ENCODE results near the gene MAP2K3.
"Not testable (repeated sequence)": the region's sequence is repeated elsewhere in the genome, so short reads cannot be mapped to it uniquely, and the experiment has no call there.

The MAP2K3 gene

DNA sequence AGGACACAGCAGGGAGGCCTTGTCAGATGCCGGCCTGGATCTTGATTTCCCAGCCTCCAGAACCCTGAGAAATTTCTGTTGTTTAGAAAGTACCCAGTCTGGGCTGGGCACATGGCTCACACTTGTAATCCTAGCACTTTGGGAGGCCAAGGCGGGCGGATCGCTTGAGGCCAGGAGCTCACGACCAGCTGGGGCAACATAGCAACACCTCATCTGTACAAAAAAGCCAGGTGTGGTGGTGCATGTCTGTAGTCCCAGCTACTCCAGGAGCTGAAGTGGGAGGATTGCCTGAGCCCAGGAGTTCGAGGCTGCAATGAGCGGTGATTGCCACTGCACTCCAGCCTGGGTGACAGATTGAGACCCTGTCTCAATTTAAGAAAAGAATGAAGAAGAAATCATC lies 34.3 kb downstream of the MAP2K3 start:
- not testable (repeated sequence) for H3K27me3 ChIP-seq (ENCODE audit: control insufficient read depth in 1 of 2, insufficient read depth in 1 of 2, low read length in 2 of 2); H3K4me3 ChIP-seq (ENCODE audit: insufficient read depth in 1 of 2, low read depth in 1 of 2, low read length in 2 of 2); H3K4ac ChIP-seq (ENCODE audit: low read depth in 1 of 2, low read length in 2 of 2); H3K9me3 ChIP-seq (ENCODE audit: control insufficient read depth, low read length); H2BK120ac ChIP-seq (ENCODE audit: low read depth, low read length); H3K18ac ChIP-seq (ENCODE audit: low read depth in 1 of 2, low read length in 2 of 2); H2AK5ac ChIP-seq (ENCODE audit: low read length, severe bottlenecking); H3K14ac ChIP-seq (ENCODE audit: low read length in 2 of 2); H3K23ac ChIP-seq (ENCODE audit: low read length in 2 of 2); H3K4me2 ChIP-seq (ENCODE audit: low read length, poor library complexity, severe bottlenecking); H2BK5ac ChIP-seq (ENCODE audit: low read depth, low read length, poor library complexity, severe bottlenecking); DNase-seq; H4K91ac ChIP-seq (ENCODE audit: low read length); H3K9ac ChIP-seq (ENCODE audit: low read length); H2BK12ac ChIP-seq (ENCODE audit: low read length in 2 of 2); H2BK15ac ChIP-seq (ENCODE audit: low read depth, poor library complexity, severe bottlenecking); H4K8ac ChIP-seq (ENCODE audit: low read length); H3K79me1 ChIP-seq (replicated peaks; ENCODE audit: low read length, poor library complexity, severe bottlenecking); H2AFZ ChIP-seq (ENCODE audit: low read depth, low read length); H3K27ac ChIP-seq (ENCODE audit: low read length, poor library complexity, severe bottlenecking)
- 85% methylated on average over 6 of the region's 7 CpGs for WGBS
- Histone ChIP-seq H3K4me1 (ENCODE audit: control insufficient read depth, insufficient read depth, low read depth, low read length) (peaks cover 15% of the 10 kb centered on the region), H3K36me3 (ENCODE audit: control insufficient read depth in 1 of 2, insufficient read depth in 2 of 2, low read depth in 1 of 2, low read length in 2 of 2) (peaks cover 14 to 17% of the 10 kb centered on the region in 2 experiments)

DNA sequence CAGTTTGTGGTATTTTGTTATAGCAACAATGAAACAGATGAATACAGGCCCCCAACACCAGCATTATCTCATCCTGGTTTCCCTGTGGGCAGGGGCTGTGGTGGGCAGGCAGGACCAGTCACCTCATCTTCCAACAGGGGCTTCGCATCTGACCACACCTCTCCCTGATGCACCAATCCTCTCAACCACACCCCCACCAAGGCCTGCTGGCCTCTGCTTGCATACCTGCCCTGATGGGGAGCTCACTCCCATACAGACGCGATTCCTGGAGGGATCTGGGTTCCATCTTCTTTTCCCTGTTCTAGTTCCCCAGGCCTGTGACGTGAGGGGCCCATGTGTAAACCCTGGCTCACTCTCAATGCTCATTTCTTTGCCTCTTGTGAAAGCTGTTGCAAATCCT lies 34.7 kb downstream of the MAP2K3 start:
- WGBS, result 100% methylated on average over 3 of the region's 4 CpGs
- H3K27ac ChIP-seq (ENCODE audit: low read length, poor library complexity, severe bottlenecking); DNase-seq; H3K79me1 ChIP-seq (replicated peaks; ENCODE audit: low read length, poor library complexity, severe bottlenecking); H3K18ac ChIP-seq (ENCODE audit: low read depth in 1 of 2, low read length in 2 of 2); H2AFZ ChIP-seq (ENCODE audit: low read depth, low read length); H3K27me3 ChIP-seq (ENCODE audit: control insufficient read depth in 1 of 2, insufficient read depth in 1 of 2, low read length in 2 of 2); H3K4me3 ChIP-seq (ENCODE audit: insufficient read depth in 1 of 2, low read depth in 1 of 2, low read length in 2 of 2); H2BK5ac ChIP-seq (ENCODE audit: low read depth, low read length, poor library complexity, severe bottlenecking); H3K14ac ChIP-seq (ENCODE audit: low read length in 2 of 2); H2BK15ac ChIP-seq (ENCODE audit: low read depth, poor library complexity, severe bottlenecking); H3K9ac ChIP-seq (ENCODE audit: low read length); H3K9me3 ChIP-seq (ENCODE audit: control insufficient read depth, low read length); H3K4ac ChIP-seq (ENCODE audit: low read depth in 1 of 2, low read length in 2 of 2); H2BK12ac ChIP-seq (ENCODE audit: low read length in 2 of 2); H3K4me2 ChIP-seq (ENCODE audit: low read length, poor library complexity, severe bottlenecking); H4K91ac ChIP-seq (ENCODE audit: low read length); H2AK5ac ChIP-seq (ENCODE audit: low read length, severe bottlenecking); H3K23ac ChIP-seq (ENCODE audit: low read length in 2 of 2); H4K8ac ChIP-seq (ENCODE audit: low read length); H2BK120ac ChIP-seq (ENCODE audit: low read depth, low read length): not testable (repeated sequence)
- Histone ChIP-seq H3K36me3 (ENCODE audit: control insufficient read depth in 1 of 2, insufficient read depth in 2 of 2, low read depth in 1 of 2, low read length in 2 of 2) (peaks cover 10 to 13% of the 10 kb centered on the region in 2 experiments), H3K4me1 (ENCODE audit: control insufficient read depth, insufficient read depth, low read depth, low read length) (peaks cover 13% of the 10 kb centered on the region)

DNA sequence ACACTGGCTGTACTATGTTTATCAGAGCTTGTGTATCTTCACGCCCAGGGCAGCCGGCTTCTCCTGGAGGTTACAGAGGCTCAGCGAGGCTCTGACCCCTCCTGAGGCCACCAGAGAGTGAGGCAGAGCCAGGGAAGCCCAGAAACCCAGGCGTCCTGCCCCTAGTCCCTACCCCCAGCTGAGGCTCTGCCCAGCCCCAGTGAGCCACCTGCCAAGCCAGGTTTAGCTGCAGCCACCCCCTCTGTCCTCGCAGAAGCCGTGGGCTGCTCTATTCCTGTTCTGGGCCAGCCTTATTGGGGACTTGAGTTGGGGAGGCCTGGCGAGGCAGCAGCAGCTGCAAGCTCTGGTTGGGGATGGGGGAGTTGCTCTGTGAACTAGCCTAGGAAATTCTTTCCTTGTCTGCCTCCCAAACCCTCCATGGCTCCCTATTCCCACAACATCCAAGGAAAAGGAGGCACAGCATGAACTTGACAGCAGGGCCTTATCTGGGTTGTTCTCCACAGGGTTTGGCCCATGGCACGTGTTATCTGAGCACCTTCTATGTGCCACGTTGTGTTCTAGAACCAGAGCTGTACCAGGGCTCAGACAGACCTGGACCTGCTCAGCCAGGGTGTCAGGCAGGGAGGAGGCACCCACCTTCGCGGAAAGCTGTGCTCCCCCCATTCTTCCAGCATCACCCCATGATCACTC lies 35.3 kb downstream of the MAP2K3 start:
- not testable (repeated sequence) for H3K23ac ChIP-seq (ENCODE audit: low read length in 2 of 2); H3K79me1 ChIP-seq (replicated peaks; ENCODE audit: low read length, poor library complexity, severe bottlenecking); H3K4ac ChIP-seq (ENCODE audit: low read depth in 1 of 2, low read length in 2 of 2); H3K27ac ChIP-seq (ENCODE audit: low read length, poor library complexity, severe bottlenecking); H3K14ac ChIP-seq (ENCODE audit: low read length in 2 of 2); DNase-seq; H2BK12ac ChIP-seq (ENCODE audit: low read length in 2 of 2); H3K9me3 ChIP-seq (ENCODE audit: control insufficient read depth, low read length); H3K9ac ChIP-seq (ENCODE audit: low read length); H2AK5ac ChIP-seq (ENCODE audit: low read length, severe bottlenecking); H2BK120ac ChIP-seq (ENCODE audit: low read depth, low read length); H4K8ac ChIP-seq (ENCODE audit: low read length); H3K18ac ChIP-seq (ENCODE audit: low read depth in 1 of 2, low read length in 2 of 2); H3K27me3 ChIP-seq (ENCODE audit: control insufficient read depth in 1 of 2, insufficient read depth in 1 of 2, low read length in 2 of 2); H3K4me3 ChIP-seq (ENCODE audit: insufficient read depth in 1 of 2, low read depth in 1 of 2, low read length in 2 of 2); H2BK5ac ChIP-seq (ENCODE audit: low read depth, low read length, poor library complexity, severe bottlenecking); H2BK15ac ChIP-seq (ENCODE audit: low read depth, poor library complexity, severe bottlenecking); H3K36me3 ChIP-seq (ENCODE audit: control insufficient read depth in 1 of 2, insufficient read depth in 2 of 2, low read depth in 1 of 2, low read length in 2 of 2); H3K4me2 ChIP-seq (ENCODE audit: low read length, poor library complexity, severe bottlenecking); H4K91ac ChIP-seq (ENCODE audit: low read length); H2AFZ ChIP-seq (ENCODE audit: low read depth, low read length)
- 64% methylated on average over 6 of the region's 11 CpGs for WGBS
- peaks cover 10% of the 10 kb centered on the region for H3K4me1 ChIP-seq (ENCODE audit: control insufficient read depth, insufficient read depth, low read depth, low read length)

DNA sequence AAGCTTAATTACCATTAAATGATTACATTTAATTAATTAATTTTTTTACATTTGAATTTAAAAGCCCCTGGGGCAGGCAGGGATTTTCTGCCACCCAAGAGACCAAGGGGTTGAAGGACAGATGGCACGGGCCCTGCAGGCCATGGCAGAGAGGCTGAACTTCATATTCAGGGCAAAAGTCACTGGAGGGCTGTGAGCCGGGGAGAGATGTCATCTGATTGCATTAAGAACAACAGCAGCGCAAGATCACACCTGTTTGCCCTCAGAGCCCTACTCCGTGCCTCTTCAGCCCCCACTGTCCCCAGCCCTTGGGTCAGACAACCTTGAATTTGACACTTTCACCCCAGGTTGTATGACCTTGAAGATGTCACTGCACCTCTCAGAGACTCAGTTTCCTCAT lies 35.9 kb downstream of the MAP2K3 start:
- not testable (repeated sequence) for H4K91ac ChIP-seq (ENCODE audit: low read length); H2BK5ac ChIP-seq (ENCODE audit: low read depth, low read length, poor library complexity, severe bottlenecking); H3K9me3 ChIP-seq (ENCODE audit: control insufficient read depth, low read length); H3K4ac ChIP-seq (ENCODE audit: low read depth in 1 of 2, low read length in 2 of 2); H3K4me2 ChIP-seq (ENCODE audit: low read length, poor library complexity, severe bottlenecking); H3K4me3 ChIP-seq (ENCODE audit: insufficient read depth in 1 of 2, low read depth in 1 of 2, low read length in 2 of 2); H3K23ac ChIP-seq (ENCODE audit: low read length in 2 of 2); H4K8ac ChIP-seq (ENCODE audit: low read length); H3K18ac ChIP-seq (ENCODE audit: low read depth in 1 of 2, low read length in 2 of 2); H2BK120ac ChIP-seq (ENCODE audit: low read depth, low read length); H3K4me1 ChIP-seq (ENCODE audit: control insufficient read depth, insufficient read depth, low read depth, low read length); DNase-seq; H3K27me3 ChIP-seq (ENCODE audit: control insufficient read depth in 1 of 2, insufficient read depth in 1 of 2, low read length in 2 of 2); H3K9ac ChIP-seq (ENCODE audit: low read length); H3K79me1 ChIP-seq (replicated peaks; ENCODE audit: low read length, poor library complexity, severe bottlenecking); H2BK15ac ChIP-seq (ENCODE audit: low read depth, poor library complexity, severe bottlenecking); H3K27ac ChIP-seq (ENCODE audit: low read length, poor library complexity, severe bottlenecking); H2BK12ac ChIP-seq (ENCODE audit: low read length in 2 of 2); H2AK5ac ChIP-seq (ENCODE audit: low read length, severe bottlenecking); H2AFZ ChIP-seq (ENCODE audit: low read depth, low read length); H3K14ac ChIP-seq (ENCODE audit: low read length in 2 of 2); H3K36me3 ChIP-seq (ENCODE audit: control insufficient read depth in 1 of 2, insufficient read depth in 2 of 2, low read depth in 1 of 2, low read length in 2 of 2)
- WGBS, result 78% methylated on average over 4 of the region's 4 CpGs
